DND-41 (cell line): ENCODE results near the gene TROAP.

Experiments
- EZH2 ChIP-seq: IDR thresholded peaks from 3 replicates; pipeline ENCODE4 v1.6.1; 2012; ENCODE audit warnings: borderline replicate concordance, low read depth, mild to moderate bottlenecking, moderate library complexity, low read length, inconsistent platforms; ENCODE audit not compliant: severe bottlenecking
- TF ChIP-seq, protein P1 (sequence below): IDR thresholded peaks from 2 replicates; pipeline ENCODE4 v1.5.1; 2012; ENCODE audit warnings: borderline replicate concordance, low read length, moderate library complexity, mild to moderate bottlenecking; ENCODE audit not compliant: poor library complexity, severe bottlenecking; ENCODE audit errors: extremely low read depth

- TF ChIP-seq, protein P1, sequence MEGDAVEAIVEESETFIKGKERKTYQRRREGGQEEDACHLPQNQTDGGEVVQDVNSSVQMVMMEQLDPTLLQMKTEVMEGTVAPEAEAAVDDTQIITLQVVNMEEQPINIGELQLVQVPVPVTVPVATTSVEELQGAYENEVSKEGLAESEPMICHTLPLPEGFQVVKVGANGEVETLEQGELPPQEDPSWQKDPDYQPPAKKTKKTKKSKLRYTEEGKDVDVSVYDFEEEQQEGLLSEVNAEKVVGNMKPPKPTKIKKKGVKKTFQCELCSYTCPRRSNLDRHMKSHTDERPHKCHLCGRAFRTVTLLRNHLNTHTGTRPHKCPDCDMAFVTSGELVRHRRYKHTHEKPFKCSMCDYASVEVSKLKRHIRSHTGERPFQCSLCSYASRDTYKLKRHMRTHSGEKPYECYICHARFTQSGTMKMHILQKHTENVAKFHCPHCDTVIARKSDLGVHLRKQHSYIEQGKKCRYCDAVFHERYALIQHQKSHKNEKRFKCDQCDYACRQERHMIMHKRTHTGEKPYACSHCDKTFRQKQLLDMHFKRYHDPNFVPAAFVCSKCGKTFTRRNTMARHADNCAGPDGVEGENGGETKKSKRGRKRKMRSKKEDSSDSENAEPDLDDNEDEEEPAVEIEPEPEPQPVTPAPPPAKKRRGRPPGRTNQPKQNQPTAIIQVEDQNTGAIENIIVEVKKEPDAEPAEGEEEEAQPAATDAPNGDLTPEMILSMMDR = no peak
- TF ChIP-seq EZH2 = no peak
Measured at GRCh38 chr12:49335118-49335954, 12.3 kb downstream of the TROAP start.
